ENCODE data around the gene RAB6C.
"Not testable (repeated sequence)": the region's sequence is repeated elsewhere in the genome, so short reads cannot be mapped to it uniquely, and the experiment has no call there.

DNA sequence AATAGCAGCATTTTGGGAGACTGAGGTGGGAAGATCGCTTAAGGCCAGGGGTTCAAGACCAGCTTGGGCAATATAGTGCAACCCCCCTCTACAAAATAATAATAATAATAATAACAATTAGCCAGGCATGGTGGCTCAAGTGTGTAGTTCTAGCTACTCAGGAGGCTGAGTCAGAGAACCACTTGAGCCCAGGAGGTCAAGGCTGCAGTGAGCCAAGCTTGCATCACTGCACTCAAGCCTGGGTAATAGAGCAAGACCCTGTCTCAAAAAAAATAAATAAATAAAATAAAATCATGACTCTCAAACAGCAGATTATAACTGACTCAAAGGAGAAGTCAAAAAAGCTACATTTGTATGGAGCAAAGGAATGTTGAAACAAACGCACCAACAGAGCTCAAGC lies 31.8 kb upstream of the RAB6C start:
- not testable (repeated sequence) for TF ChIP-seq CTCF (IDR thresholded peaks at IDR 0.05 in 4 of 5, conservative IDR thresholded peaks at IDR 0.05 in 1 of 5); POLR2A (IDR thresholded peaks at IDR 0.05)
